Activated naive CD8-positive, alpha-beta T cell treated with anti-CD3 and anti-CD28 coated beads, Interleukin-2, amount 50 U/mL, for 16 hours (primary cell): ENCODE results near the gene PCED1B.
"Not testable (repeated sequence)": the region's sequence is repeated elsewhere in the genome, so short reads cannot be mapped to it uniquely, and the experiment has no call there.

ENCODE experiments used
- DNase-seq: peaks from one replicate; pipeline ENCODE4 v3.0.0-alpha.2; 2020; ENCODE audit warnings: low read depth, low spot score

The PCED1B gene

GRCh38 chr12:47272412-47273190 is 193.2 kb downstream of the PCED1B start:
- no peak for DNase-seq

GRCh38 chr12:47273191-47273626 is 193.8 kb downstream of the PCED1B start:
- DNase-seq, result no peak

- DNase-seq, result no peak
Observed at GRCh38 chr12:47274760-47275159, 195.3 kb downstream of the PCED1B start.

- DNase-seq, result no peak
Observed at GRCh38 chr12:47276253-47276620, 196.8 kb downstream of the PCED1B start.

GRCh38 chr12:47276621-47277309 is 197.3 kb downstream of the PCED1B start:
- no peak for DNase-seq

GRCh38 chr12:47277972-47278448 is 198.6 kb downstream of the PCED1B start:
- DNase-seq, result no peak

- not testable (repeated sequence) for DNase-seq
Observed at GRCh38 chr12:47279758-47280157, 200.3 kb downstream of the PCED1B start.

- DNase-seq, result no peak
Observed at GRCh38 chr12:47280543-47281300, 201.3 kb downstream of the PCED1B start.

GRCh38 chr12:47281667-47282171 is 202.3 kb downstream of the PCED1B start:
- no peak for DNase-seq

GRCh38 chr12:47282206-47282605 is 202.8 kb downstream of the PCED1B start:
- DNase-seq, result no peak
